SKM-1 treated with dmso at 0.1 percent for 144 hours (cell line): Measurements from ENCODE around the gene KCNIP4.

Experiments used
- DNase-seq: peaks from one replicate; lab custom pipeline; 2025; ENCODE audit not compliant: unreplicated experiment; lab: John Stamatoyannopoulos, UW

KCNIP4 gene

GRCh38 chr4:20883231-20883630, 1065.3 kb downstream of the KCNIP4 start:
- no peak for DNase-seq

DNA sequence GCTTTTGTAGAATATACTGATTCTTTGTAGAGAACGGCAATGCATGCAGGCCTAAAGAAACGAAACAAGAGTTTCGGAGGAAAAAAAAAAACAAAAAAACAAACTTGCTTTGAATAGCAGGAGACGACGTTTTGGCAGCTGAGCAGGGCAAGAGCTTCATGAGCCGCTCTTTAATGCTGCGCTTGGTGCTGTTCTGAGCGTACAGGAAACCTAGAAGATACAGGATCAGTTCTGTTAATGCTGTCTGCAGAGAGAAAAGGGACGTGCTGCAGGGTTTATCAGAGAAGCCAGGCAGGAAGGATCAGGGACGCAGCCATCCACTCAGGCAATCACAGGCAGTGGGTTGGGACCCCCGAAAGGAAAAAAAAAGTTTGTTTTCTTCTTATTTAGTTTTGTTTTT, 1066.1 kb downstream of the KCNIP4 start:
- DNase-seq: no peak

- DNase-seq: no peak
Measured at GRCh38 chr4:20881658-20882057, 1066.9 kb downstream of the KCNIP4 start.

- no peak for DNase-seq
Measured at GRCh38 chr4:20878806-20879205, 1069.8 kb downstream of the KCNIP4 start.

GRCh38 chr4:20870436-20870835, 1078.1 kb downstream of the KCNIP4 start:
- DNase-seq: no peak

GRCh38 chr4:20868108-20868507, 1080.5 kb downstream of the KCNIP4 start:
- DNase-seq: no peak

DNA sequence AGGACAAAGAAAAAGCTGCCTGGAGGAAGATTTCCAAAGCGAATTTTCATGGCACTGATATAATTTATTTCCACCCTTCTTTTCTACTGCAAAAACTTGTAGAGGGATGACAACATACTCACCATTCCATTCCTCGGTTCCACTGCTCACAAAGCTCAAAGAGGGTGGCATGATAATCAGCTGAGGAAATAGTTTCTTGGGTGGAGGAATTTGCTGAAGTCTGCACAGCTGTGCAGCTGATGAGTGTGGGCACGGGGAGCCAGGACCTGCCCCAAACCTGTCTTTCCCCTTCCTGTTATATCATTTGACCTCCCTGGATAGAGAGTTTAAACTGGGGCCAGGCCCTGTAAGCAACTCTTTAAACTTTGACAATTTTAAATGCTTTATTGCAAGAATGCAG, 1087.7 kb downstream of the KCNIP4 start:
- DNase-seq: no peak

DNA sequence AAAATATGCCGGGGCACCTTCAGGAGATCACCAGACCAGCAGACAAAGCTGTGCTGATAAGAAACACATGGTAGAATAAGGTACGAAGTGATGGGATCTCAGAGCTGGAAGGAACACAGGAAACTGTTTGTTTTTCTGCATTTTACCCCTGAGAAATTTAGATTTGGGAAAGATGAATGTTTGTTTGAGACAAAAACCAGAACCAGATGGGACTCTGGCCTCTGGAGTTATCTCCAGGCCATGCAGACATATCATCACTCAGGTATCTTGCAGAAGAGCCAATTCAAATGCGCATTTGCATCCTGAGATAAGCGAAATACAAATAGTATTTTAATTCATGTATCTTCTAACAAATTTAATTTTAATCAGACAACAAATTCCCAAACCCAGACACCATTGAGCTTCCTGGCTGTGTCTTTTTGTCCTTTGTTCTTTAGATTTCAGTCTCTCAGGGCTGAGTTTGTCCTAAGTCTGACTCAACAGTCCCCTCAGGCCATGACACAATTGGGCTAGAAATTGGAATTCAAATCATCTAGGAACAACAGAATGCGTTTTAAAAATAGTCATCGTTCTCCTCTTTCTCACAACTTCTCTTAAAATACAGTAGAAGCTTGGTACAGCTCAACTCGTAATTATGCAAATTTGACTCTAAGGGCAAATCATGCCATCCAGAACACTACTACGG, 1089.3 kb downstream of the KCNIP4 start:
- DNase-seq: no peak

DNA sequence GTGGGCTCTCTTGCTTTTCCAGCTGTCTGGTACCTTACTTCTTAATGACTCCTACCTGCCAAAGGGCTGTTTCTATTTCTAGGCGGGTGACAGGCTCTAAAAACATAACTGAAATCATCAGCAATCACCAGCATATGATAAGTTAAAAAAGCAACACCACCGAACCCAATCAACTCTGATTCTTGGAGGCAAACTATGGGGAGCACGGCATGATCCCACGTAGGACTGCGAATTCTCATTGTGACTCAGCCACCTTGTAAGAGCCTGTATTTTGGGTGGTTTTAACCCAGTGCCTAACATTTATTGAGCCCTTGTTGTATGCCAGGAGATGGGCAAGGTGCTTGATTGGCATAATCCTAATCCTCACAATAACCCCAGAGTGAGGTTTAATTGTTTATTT, 1091.5 kb downstream of the KCNIP4 start:
- DNase-seq: no peak

GRCh38 chr4:20847124-20847747, 1101.3 kb downstream of the KCNIP4 start:
- DNase-seq: no peak

GRCh38 chr4:20844311-20844710, 1104.3 kb downstream of the KCNIP4 start:
- DNase-seq: no peak

GRCh38 chr4:20840648-20841190, 1107.9 kb downstream of the KCNIP4 start:
- DNase-seq: no peak

DNA sequence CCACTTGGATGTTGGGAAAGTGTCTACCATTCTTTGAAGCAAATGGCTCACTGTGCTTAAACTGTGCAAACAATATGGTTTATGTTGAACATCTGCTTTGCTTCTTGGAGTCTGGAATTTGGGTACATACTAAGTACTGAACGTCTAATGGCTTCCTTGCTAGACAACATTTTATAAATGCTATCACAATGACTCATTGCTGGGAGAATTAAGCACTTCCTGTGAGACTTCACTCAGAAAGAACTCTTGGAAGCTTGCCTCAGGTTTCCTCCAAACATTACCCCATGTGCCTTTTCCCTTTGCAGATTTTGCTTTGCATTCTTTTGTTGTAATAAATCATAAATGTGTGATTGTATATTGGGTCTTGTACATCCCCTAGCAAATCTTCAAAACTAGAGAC, 1108.6 kb downstream of the KCNIP4 start:
- no peak for DNase-seq

DNA sequence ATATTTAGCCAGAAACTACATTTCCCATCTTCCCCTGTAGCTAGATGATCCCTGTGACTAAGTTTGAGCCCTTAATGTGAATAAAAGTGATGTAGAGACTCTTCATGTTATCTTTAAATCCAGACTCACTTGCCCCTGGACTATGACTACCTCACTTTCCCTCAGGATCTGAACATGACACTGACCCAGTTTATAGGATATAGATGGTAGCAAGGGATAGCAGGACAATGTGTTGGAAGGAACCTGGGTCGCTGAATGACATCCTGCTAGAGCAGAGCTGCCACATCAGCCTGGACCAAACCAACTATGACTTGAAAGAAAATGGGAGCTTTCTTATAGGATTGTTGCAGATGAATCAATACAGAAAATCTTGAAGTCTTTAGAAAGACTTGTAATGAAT, 1110.1 kb downstream of the KCNIP4 start:
- no peak for DNase-seq

DNA sequence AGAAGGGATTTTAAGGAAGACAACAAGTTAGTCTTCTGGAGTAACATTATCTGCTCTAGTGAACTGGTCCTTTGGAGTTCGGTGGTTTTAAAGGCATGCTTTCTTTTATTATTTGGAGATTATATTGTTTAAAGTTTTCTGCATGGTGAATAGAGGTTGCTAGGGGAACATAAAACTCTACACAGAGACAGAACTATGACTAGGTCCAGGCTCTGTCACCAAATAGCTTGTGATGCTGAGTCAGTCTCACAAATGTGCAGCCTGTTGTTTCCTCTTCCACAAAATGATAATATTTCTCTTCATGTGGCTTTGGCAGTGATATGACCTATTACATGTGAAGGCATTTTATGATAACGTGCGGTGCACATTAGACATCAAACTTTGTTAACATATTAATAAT, 1115.7 kb downstream of the KCNIP4 start:
- no peak for DNase-seq

DNA sequence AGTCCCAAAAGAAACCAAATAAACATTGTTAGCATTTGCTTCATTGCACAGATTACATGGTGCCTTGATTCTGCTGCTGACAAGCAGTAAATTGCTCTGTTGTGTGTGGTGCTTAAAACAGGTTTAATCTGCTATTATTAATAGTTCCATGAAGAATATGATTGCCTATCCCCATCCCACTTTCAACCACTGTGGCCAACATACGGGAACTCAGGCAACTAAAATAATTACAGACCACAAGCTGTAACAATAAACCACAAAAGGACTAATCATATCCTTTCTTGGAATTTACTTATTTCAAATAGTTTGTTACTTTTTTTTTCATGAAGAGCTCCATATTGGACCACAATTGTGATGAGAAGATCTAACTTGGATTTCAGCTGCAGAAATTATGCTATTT, 1116.8 kb downstream of the KCNIP4 start:
- no peak for DNase-seq

DNA sequence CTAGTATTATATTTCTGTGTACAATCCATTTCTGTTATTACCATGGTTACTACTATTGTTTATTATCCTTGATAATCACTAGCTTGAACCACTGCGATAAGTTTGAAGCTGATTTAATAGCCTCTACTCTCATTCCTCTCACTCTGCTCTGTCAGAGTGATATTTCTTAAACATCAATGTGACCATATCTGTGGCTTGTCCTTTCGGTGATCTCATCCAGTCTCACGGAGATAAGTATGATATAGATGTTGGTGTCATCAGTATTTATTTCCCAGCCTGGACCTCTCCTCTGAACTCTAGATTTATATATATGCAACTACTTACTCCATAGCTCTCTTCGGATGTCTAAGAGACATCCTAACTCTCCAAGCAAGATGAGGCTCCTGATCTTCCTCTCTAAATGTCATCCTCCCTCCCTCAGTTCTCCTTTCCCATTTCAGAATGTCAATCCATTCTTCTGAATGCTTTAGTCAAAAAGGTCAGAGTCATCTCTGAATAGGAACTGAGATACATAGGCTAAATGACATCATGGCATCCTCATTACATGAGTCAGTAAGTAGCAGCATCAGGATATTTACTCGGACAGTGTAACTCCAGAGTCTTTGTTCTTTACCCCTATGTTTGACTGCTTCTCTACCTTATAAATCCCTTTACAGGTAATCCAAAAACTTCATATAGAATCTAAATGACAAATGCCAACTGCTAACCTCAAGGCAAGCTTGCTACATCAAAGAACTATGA, 1118.8 kb downstream of the KCNIP4 start:
- no peak for DNase-seq

DNA sequence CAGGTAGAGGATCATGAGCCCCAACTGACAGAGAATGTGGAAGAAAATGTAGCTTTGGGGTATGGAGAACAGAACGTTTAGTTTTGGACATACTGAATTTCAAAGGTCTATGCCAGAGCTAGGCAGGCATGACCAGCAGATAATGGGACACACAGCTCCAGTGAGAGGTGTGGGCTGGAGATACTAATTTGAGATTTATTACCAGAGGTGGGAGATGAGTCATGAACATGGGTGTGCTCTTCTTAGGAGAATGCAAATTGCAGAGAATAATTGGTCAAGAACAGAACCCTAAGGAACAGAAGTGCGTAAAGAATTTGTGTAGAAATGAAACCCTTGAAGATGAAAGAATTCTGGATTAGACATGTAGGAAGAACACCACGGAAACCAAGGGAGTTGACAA, 1123.1 kb downstream of the KCNIP4 start:
- no peak for DNase-seq

- DNase-seq: no peak
Measured at GRCh38 chr4:20816287-20816686, 1132.3 kb downstream of the KCNIP4 start.

DNA sequence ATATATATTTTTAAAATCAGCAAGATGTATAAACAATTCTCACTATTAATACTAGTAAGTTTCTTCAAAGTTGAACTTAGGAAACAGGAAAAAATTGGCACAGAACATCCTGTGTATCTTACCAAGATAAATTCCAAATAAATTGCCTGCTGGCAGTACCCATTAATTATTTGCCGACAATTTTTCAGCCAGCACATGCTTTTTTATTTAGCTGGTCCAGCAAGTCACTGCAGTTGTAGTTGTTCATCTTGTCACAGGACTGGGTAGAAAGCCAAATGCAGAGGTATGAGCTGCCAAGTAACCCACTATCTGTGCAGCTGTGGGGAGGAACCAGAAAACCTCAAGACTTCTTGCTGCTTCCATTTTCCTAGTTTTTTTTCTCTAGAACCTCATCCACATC, 1134.9 kb downstream of the KCNIP4 start:
- no peak for DNase-seq

GRCh38 chr4:20809812-20810211, 1138.8 kb downstream of the KCNIP4 start:
- DNase-seq: no peak

DNA sequence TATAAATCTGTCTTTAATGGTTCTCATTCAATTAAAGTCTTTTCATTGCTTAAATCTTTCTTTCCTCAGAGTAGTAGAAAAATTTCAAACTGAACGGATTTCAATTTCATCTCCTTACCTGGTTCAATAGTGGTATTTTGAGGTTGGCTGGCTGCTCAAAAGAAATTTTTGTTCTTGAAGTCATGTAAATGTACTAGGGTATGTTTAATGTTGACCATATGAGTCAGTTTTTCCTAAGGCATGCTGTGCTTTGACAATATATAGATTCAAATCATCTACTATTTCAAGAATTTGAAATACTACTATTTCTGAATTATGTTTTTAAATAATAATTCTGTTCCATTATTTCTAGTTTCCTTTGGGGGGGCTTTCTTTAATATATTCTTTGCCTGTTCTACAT, 1142.9 kb downstream of the KCNIP4 start:
- no peak for DNase-seq
